Measurements from ENCODE around the gene ZEB2. TPM values are rescaled to one million over a fixed set of nuclear protein-coding genes. Genes with fewer than 3 reads are reported as not detected.

Gene ZEB2
- total RNA-seq, 4 donors from 2014 or later, result 187 to 346 (median 266) TPM

GRCh38 chr2:144438801-144439631, 80.9 kb downstream of the ZEB2 start:
- no peak for TF ChIP-seq CTCF (IDR thresholded peaks at IDR 0.05; ENCODE audit: low read depth)

GRCh38 chr2:144437636-144438035, 82.3 kb downstream of the ZEB2 start:
- TF ChIP-seq CTCF (IDR thresholded peaks at IDR 0.05; ENCODE audit: low read depth), result no peak

GRCh38 chr2:144434425-144435222, 85.3 kb downstream of the ZEB2 start:
- TF ChIP-seq CTCF (IDR thresholded peaks at IDR 0.05; ENCODE audit: low read depth), result no peak

GRCh38 chr2:144432921-144433320, 87.0 kb downstream of the ZEB2 start:
- no peak for TF ChIP-seq CTCF (IDR thresholded peaks at IDR 0.05; ENCODE audit: low read depth)

- TF ChIP-seq CTCF (IDR thresholded peaks at IDR 0.05; ENCODE audit: low read depth), result no peak
Observed at GRCh38 chr2:144431998-144432397, 87.9 kb downstream of the ZEB2 start.

- no peak for TF ChIP-seq CTCF (IDR thresholded peaks at IDR 0.05; ENCODE audit: low read depth)
Observed at GRCh38 chr2:144431392-144431783, 88.5 kb downstream of the ZEB2 start.

- TF ChIP-seq CTCF (IDR thresholded peaks at IDR 0.05; ENCODE audit: low read depth), result no peak
Observed at GRCh38 chr2:144430722-144431391, 89.1 kb downstream of the ZEB2 start.

Measured in subcutaneous adipose tissue (tissue), 4 donors.